NCI-H1048 (cell line): Measurements from ENCODE around the gene NDRG4.
A peak's percentile ranks its signal among the peaks of the same experiment; 100 is the strongest.

Experiments
- DNase-seq: peaks from one replicate; lab custom pipeline; 2025; lab: John Stamatoyannopoulos, UW

NDRG4 gene, protein sequence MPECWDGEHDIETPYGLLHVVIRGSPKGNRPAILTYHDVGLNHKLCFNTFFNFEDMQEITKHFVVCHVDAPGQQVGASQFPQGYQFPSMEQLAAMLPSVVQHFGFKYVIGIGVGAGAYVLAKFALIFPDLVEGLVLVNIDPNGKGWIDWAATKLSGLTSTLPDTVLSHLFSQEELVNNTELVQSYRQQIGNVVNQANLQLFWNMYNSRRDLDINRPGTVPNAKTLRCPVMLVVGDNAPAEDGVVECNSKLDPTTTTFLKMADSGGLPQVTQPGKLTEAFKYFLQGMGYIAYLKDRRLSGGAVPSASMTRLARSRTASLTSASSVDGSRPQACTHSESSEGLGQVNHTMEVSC

DNA sequence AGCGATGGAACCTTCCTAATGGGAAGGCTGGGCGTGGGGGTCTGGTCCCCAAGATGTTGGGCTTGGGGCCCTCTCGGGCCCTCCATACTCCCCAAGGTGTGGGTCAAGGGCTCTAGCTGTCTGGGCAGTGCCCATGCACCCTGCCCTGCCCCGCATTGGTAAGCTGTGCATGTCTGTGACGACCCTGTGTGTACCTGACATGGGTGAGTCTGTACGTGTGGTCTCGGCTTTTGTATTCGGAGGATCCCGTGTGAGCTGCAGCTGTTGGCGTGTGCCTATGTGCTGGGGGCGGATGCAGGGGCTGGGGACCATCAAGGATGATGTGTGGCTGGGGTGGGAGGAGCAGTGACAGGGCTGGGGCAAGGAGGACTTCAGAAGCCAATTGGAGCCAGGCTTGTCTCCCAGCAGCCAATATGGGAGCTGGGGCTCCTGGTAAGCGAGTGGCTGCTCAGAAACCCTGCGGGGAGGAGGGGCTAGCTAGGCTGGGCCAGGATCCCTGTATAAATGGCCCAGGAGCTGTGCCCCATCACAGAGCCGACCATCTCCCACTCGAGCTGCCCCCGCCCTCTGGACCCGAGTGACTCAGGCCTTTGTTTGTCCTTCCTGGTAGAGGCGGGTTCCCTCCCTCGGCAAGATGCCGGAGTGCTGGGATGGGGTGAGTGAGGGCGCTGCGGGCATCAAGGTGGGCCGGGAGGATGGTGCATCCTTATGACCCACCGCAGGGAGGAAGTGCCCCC lies at the start of gene NDRG4:
Gene NDRG4, plus strand, starts transcription at position 529 of the 737 bp plus-strand sequence. Its CDS starts 106 bp downstream, at position 635.
- peak; percentile 74 for DNase-seq

DNA sequence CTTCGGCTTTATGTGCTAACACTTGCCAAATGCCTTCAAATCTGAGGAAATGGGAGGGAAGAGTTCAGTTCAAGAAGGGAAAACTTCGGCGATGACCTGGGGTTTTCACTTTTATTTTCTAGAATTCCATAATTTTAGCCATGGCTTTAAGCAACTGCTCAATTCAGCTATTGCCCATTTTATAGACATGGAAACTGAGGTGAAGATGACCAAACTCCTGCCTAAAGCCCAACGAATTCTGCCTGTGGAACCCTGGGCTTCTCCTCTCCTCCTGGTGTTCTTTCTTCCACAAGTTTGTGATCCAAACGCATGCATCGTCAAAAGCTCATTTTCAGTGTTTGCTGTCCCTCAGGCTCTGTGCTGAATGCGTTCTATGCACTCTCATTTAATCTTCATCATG lies 49.4 kb upstream of the NDRG4 start:
- no peak for DNase-seq

DNA sequence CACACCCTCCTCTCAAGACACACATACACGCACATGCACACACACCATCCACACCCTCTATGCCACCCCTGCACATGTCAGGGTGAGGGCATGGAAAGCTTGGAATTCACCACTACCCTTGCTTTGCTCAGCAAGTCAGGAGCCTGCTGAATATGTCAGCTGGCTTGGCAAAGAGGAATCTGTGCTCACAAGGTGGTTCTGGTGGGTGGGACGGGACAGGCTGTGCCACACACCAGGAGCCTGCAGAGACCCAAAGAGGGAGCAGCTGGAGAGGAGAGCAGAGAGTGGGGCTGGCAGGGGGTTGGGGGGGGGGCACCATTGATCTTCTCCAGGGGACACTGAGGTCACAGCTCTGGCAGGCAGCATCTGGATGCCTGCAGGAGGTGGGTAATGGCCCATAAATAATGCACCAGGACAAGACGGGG lies 48.7 kb upstream of the NDRG4 start:
- no peak for DNase-seq

DNA sequence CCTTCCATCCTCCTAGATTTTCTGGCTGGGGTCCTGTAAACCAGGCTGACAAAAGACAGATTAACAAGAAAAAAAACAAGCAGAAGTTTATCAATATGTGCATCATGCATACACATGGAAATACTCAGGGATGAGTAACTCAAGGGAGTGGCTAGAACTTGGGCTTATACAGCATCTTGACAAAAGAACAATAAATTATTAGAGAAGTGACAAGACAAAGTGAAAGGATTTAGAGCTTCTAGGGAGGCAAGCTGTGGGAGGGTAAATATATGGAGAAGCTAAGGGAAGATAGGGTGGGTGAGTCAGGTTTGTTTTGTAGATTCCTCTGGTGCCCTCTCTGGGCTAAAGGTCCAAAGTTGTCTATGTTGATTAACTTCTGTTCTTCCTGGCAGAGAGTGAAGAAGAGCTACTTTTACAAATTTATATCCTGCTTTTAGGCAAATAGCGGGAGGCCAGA lies 48.0 kb upstream of the NDRG4 start:
- DNase-seq = no peak

DNA sequence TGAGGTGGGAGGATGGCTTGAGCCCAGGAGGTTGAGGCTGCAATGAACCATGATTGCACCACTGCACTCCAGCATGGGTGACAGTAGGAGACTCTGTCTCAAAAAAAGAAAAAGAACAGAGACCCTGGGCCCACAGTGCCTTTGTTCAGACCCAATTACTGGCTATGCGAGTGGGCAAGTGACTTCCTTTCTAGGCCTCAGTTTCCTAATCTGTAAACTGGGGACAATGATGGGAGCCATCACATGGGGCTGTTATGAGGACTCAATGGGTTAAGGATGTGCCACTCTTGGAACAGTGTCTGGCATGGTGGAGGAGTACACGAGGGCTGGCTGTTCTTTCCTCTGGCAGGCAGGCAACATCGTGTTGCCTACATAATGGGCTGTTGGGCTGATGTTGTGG lies 47.3 kb upstream of the NDRG4 start:
- no peak for DNase-seq

DNA sequence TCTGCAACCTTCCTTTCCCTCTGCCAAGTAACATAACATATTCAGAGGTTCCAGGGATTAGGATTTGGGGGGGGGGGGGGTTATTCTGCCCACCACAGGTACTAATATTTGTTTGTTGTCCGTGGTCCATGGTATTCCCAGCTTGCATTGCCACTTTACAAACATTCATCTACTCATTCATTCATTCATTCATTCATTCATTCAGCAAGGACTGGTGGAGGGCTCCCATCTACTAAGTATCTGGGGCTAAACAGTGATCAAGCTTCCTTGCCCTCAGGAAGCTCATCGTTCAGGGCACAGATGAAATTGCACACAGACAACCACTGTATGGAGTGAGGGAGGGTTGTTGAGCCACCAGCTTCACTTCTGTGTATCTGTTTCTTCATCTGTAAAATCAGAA lies 45.8 kb upstream of the NDRG4 start:
- no peak for DNase-seq

DNA sequence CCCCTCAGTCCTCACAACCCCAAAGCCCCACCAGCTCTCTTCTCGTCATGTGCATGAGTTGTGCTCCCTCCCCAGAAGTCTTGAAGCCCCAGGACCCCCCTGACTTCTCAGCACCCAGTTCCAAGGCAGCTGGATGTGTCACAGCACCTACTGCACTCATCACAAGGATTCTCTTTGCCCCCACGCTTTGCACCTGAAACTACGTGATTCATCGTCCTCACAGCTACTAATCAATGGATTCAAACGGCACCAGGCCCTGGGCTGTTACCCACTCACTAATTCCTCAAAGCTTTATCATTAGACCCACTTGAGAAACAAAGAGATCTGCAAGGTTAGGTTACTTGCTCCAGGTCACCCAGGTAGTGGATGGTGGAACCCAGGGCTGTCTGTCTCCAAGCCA lies 45.1 kb upstream of the NDRG4 start:
- no peak for DNase-seq

DNA sequence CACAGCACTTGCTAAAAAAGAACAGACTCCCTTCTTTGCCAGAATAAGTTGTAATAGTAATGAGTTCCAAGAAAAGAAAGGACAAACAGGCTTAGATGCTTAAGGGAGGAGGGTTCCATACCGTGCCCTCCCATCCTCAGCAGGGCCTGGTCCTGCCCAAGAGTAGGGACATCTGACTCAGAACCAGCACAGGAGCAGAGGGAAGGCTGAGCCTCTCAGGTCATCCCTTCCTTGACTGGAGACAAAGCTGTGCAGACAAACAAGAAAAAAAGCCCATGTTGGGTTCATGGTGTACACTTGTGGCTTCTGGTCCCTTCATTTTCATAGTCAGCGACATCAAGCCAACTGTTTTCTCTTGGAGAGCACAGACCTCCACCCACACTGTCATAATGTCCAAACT lies 44.2 kb upstream of the NDRG4 start:
- DNase-seq = no peak

DNA sequence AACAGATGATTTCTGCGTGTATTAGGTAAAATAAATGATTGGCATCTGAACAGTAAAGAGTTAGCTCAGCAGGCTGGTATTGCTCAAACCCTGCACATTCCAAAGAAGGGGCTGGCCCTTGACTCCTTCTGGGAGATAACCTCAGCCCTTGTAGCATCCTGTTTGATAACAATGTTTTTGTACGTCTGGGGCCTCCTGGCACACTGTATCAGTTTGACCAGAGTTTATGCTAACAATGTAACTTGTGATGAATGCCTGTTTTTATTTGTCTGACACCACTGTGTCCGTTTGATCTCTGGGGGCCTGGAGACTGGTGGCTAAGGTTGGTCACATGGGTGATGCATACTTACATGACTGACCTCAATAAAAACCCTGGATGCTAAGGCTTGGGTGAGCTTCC lies 43.8 kb upstream of the NDRG4 start:
- DNase-seq = no peak

DNA sequence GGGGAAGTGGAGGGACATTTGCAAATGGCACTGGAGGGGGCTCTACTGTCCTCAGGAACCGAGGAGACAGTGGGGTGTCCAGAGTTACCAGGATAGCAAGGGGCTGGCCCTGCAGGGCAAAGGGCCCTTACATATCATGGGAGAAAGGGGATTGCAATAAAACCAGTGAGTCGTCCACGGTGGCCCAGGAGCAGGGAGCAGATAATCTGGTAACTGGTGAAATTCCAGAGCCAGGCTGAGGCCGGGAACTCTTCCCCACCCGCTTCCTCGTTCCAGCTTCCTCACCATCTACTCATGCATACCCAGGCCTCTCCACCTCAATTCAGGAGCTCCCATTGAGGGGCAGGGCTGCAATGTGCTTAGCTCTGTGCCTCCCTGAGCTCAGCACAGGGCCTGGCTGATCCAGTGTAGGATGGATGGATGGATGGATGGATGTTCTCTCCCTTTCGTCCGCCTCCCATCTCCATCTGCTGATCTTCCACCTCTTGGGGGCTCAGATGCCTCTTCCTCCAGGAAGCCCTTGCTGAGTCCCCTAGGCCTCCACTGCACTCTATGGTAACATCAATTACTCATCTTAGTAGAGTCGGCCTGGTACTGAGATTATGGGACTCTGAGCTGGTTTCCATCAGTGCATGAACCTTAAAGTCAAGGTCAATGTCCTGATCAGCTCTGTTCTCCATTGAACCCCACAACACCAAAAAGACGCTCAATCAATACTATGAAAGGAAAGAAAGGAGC lies 41.2 kb upstream of the NDRG4 start:
- DNase-seq = no peak

DNA sequence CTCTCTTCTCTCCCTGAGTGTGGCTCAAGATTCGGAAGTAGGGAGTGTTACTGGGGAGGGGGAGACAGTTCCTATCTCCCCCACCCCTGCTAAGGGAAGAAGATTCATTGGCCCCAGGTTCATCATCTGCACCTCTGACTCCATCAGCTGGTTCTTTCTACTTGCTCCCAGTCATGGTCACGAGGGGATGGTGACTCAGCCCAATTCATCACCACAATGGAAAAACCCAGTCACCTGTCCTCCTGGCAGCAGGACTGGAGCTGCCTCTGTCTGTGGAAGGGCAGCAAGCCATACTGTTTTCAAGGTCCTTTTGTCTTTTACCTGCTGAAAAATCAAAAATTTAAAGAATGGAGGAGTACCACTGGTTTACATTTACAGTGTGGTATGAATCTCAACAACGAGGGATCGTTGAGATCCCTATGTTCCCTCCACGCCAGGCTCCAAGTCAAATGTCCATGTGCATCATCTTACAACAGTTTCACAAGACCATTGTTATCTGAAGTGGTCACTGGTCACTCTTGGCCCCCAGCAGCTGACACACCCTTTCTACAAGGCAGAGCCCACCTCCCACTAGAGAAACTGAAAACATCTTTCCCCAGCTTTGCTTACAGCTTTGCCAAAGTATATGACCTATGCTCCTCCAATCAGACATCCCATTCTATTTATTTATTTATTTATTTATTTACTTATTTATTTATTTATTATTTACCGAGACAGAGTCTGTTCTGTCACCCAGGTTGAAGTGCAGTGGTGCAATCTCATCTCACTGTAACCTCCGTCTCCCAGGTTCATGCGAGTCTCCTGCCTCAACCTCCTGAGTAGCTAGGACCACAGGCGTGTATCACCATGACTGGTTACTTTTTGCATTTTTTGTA lies 40.4 kb upstream of the NDRG4 start:
- no peak for DNase-seq

DNA sequence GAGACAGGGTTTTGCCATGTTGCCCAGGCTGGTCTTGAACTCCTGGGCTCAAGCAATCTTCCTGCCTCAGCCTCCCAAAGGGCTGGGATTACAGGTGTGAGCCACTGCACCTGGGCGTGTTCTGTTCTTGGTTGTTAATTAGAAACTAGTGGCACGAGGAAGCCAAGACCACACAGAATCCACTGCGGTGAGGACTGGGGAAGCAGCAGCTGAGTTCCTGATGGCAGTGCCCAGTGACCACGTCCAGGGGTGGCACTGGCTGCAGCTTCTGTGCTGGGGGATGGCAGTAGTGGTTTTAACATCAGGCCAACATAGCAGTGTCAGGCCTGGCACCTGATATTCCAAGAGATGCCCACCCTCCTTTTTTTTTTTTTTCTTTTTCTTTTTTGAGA lies 39.7 kb upstream of the NDRG4 start:
- DNase-seq = no peak

DNA sequence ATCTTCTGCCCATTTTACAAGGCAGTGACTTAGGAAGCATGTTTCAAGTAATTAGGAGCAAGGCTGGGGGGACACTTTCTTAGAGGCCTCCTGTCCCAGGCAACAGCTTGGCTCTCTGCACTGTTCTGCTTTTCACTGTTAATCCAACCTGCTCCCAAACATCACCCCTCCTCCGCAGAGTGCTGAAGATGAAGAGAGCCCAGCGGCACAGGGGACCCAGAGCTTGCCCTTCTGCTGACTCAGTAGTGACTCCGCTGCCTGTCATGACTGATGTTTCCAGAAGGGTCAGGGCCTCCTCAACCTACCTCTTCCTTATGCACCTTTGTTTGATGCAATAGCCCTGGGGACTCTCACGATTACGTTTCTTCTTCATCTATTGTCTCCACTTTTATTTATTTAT lies 38.9 kb upstream of the NDRG4 start:
- no peak for DNase-seq

DNA sequence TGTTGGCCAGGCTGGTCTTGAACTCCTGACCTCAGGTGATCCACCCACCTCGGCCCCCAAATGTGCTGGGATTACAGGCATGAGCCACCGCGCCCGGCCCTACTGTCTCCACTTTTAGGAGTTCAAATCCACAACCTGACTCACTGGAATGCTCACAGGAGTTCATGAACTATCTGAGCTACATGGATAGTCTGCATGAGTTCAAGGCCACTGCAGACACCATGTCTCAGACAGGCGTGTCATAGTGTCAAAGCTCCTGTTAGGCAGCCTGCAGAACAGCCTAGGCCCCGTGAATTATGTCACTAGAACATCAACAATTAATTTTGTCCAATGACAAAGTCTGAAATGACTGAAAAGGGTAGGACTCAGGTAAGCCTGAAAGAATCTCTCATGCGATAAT lies 38.3 kb upstream of the NDRG4 start:
- no peak for DNase-seq

DNA sequence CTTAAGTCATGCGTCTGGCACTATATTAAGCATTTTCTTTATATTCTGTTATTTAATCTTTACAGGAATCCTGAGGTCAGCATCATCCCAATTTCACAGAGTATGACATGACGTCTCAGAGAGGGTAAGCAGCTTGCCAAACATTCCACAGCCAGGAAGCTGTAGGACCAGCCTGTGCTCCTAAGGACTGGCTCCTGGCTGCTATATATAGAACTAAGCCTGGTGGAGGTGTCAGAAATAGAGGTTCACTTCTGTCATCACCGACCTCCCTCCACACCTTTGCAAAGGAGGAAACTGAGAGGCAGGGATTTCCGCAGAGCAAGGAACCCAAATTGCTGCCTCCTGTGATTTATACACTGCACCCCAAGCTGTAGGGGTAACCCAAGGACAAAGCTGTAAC lies 37.9 kb upstream of the NDRG4 start:
- DNase-seq = no peak

DNA sequence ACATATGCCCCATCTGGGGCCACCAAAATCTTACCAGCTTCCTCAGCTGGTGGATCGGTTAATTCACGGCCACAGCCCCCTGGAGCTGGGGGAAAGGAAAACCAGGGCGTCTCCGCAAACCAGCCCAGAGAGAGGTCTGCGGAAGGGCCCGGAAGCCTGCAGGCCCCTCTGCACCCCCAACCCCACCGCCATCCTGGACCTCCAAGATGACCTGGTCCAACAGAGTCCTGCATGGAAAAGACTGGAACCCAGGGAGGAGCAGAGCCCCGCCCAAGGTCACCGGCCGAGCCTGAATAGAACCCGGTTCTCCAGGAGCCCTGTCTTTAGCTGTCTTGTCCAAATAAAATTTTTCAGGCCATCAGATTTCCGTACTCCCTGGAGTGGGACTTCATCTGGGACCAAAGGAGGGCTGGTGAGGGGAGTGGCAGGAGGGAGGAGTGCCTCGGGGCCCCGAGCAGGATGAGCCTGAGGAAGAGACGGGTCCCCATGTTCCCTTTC lies 37.4 kb upstream of the NDRG4 start:
- DNase-seq = no peak

DNA sequence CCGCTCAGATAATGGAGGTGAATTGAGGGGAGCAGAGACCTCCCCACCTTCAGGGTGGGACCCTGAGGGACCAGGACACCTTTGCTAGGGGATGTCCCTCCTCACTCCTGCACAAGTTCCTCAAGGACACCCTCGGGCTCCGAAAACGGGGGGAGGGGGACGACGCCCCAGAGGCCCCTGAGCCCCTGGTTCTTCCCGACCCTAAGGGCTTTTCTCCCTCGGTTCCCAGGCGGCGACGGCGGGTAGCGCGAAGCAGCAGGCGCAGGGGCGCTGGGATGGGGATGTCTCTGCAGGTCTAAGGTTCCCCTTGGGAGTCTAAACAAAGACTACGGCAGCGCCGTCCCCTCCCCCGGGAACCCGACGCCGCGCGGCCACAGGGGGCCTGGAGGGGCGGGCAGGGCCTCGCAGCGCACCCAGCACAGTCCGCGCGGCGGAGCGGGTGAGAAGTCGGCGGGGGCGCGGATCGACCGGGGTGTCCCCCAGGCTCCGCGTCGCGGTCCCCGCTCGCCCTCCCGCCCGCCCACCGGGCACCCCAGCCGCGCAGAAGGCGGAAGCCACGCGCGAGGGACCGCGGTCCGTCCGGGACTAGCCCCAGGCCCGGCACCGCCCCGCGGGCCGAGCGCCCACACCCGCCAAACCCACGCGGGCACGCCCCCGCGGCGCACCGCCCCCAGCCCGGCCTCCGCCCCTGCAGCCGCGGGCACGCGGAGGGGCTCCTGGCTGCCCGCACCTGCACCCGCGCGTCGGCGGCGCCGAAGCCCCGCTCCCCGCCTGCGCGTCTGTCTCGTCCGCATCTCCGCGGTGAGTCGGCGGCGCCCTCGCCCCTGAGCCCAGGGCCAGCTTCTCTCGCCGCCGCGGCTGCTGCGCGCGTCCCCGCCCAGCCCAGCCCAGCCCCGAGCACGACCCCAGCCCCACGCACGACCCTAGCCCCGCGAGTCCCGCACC lies 36.7 kb upstream of the NDRG4 start:
- DNase-seq = no peak

DNA sequence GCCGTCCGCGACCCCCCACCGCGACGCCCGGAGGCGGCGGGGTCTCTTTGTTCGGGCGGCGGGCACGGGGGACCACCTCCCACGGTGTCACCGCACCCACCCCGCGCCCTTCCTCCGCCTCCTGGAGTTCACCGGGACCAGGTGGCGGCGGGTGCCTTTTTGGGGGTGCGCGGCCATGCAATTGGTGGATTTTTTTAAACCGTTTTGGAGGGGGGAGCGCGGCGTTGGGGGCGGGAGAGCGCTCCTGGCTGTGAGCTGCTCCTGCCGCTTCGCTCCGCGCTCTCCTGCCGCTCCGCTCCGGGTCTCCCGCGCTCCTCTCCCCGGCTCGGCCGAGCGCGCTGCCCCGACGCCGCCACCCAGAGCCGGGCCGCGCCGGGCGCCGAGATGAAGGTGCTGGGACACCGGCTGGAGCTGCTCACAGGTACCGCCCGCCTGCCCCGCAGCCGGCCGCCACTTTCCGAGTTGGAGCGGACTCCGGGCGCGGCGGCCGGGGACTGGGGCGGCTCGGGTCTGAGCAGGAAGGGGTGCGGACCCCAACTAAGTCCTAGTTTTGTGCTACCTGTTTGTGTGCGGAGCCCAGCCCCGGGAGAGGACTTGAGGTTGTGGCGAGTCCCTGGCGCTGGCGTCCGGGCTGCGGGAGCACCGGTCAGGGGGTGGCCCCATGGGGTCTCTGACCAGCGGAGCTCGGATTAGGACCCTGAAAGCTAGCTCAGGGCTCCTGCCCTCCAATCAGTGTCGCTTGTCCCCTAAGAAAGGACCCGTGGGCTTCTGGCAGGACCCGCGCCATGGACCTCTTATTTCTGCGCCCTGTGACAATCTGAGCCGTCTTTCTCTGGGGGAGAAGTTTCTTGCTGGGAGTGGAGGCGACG lies 35.7 kb upstream of the NDRG4 start:
- DNase-seq = no peak

DNA sequence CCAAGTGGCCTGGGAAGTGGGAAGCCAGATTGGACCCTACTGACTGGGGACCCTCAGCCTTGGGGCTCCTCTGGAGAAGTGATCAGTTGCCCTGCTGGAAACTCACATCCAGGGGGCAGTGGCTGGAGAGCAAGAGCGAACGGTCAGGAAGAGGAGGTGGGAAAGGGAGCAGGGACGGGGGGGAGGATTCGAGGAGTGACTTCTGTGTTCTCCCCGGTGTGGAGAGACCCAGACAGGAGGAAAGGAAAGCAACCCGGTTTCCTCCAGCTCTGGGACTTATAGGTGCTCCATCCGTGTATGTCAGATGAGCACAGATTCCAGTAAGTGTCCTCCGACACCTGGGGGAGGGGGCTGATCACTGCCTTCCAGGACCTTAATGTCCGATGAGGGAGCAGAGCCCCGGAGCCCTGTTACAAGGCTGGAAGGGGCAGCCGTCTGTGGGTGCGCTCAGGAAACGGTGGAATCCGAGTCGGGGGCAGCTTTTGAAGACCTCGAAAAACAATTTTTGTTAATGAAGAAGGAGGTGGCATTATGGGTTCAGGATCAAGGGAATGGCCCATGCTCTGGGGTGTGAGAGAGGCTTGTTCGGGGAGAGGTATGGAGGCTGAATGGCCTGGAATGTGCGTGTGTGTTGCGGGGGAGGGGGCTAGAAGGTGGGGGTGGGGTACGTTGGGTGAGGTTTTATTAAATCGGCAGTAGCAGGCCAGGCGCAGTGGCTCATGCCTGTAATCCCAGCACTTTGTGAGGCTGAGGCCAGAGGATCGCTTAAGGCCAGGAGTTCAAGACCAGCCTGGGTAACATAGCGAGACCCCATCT lies 34.8 kb upstream of the NDRG4 start:
- DNase-seq = no peak
